Measurements from ENCODE around the gene PELI2. TPM values are rescaled to one million over a fixed set of nuclear protein-coding genes. Genes with fewer than 3 reads are reported as not detected.

Gene PELI2
- total RNA-seq, 1 experiment from 2014 or later, result 2.0 TPM

DNA sequence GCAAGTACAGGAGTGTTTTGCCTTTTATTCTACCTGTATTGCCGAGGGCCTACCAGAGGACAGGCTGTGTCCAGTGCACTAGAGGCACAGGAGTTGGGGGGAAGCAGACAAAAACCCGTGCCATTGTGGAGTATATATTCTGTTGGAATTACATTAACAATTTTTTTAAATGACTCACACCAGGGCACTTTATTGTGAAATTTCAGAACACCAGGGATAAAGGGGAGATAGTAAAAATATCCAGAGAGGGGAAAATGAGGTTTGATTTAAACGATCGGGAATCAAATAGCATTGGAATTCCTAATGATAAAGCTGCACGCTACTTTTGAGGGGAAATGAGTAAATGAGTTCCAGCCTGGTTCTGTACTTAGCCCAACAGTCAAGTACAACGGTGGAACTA lies 123.2 kb downstream of the PELI2 start:
- POLR2A ChIA-PET, result no interaction called here
- Histone ChIP-seq H2AFZ (ENCODE audit: low read depth, low read length, poor library complexity, severe bottlenecking) (no peak overlapping the region), H3K4me2 (ENCODE audit: low read length) (no peak overlapping the region), H3K36me3 (ENCODE audit: control insufficient read depth in 1 of 2, insufficient read depth in 2 of 2, low read length in 2 of 2) (no peaks in the 10 kb centered on the region), H3K4me3 (replicated peaks in 1 of 2; ENCODE audit: low read depth in 1 of 2, low read length in 2 of 2) (no peak overlapping the region), H3K27me3 (ENCODE audit: insufficient read depth, low read length) (peaks cover 36% of the 10 kb centered on the region), H3K4me1 (ENCODE audit: control insufficient read depth in 1 of 2, insufficient read depth in 2 of 2, low read length in 2 of 2) (no peaks in the 10 kb centered on the region), H3K9ac (ENCODE audit: low read length) (no peak overlapping the region), H3K9me2 (ENCODE audit: insufficient read depth) (no peaks in the 10 kb centered on the region), H3K27ac (ENCODE audit: low read depth, low read length) (no peak overlapping the region), H4K20me1 (ENCODE audit: insufficient read depth) (no peaks in the 10 kb centered on the region), H3K79me2 (ENCODE audit: insufficient read depth, low read length) (no peaks in the 10 kb centered on the region), H3K9me3 (ENCODE audit: control insufficient read depth in 1 of 2, insufficient read depth in 1 of 2, low read depth in 1 of 2, low read length in 2 of 2) (no peaks in the 10 kb centered on the region)
- DNase-seq (ENCODE audit: low read depth, low spot score) (no peak), ATAC-seq (no peak)
- RAD21 ChIA-PET (ENCODE audit: low non-redundant PET in 1 of 2, low total read pairs in 2 of 2, uncharacterized antibody in 2 of 2, unreplicated experiment in 2 of 2), result no interaction called here
- BruUV-seq (replicated peaks), result no TSS peak
- TF ChIP-seq REST (IDR thresholded peaks at IDR 0.05; ENCODE audit: low read depth) (no peak), ATF3 (IDR thresholded peaks at IDR 0.05) (no peak), ZFX (IDR thresholded peaks at IDR 0.05) (no peak), EZH2phosphoT487 (IDR thresholded peaks at IDR 0.05; ENCODE audit: borderline replicate concordance) (no peak), SRF (IDR thresholded peaks at IDR 0.05; ENCODE audit: low read depth) (no peak), SP1 (IDR thresholded peaks at IDR 0.05; ENCODE audit: low read depth) (no peak), YY1 (IDR thresholded peaks at IDR 0.05; ENCODE audit: extremely low read depth, insufficient replicate concordance, low read depth, low read length) (no peak), ZNF274 (IDR thresholded peaks at IDR 0.05; ENCODE audit: low read depth, low read length) (no peak), EZH2 (IDR thresholded peaks at IDR 0.05) (no peak), POLR2AphosphoS5 (IDR thresholded peaks at IDR 0.05; ENCODE audit: low read depth, low read length) (no peak), CBX3 (IDR thresholded peaks at IDR 0.05; ENCODE audit: low read depth) (no peak), JUND (IDR thresholded peaks at IDR 0.05) (no peak), SIN3A (IDR thresholded peaks at IDR 0.05; ENCODE audit: low read depth) (no peak), RAD21 (IDR thresholded peaks at IDR 0.05; ENCODE audit: low read depth) (no peak), CEBPB (IDR thresholded peaks at IDR 0.05; ENCODE audit: low read depth) (no peak)
- TF ChIP-seq, protein P1, sequence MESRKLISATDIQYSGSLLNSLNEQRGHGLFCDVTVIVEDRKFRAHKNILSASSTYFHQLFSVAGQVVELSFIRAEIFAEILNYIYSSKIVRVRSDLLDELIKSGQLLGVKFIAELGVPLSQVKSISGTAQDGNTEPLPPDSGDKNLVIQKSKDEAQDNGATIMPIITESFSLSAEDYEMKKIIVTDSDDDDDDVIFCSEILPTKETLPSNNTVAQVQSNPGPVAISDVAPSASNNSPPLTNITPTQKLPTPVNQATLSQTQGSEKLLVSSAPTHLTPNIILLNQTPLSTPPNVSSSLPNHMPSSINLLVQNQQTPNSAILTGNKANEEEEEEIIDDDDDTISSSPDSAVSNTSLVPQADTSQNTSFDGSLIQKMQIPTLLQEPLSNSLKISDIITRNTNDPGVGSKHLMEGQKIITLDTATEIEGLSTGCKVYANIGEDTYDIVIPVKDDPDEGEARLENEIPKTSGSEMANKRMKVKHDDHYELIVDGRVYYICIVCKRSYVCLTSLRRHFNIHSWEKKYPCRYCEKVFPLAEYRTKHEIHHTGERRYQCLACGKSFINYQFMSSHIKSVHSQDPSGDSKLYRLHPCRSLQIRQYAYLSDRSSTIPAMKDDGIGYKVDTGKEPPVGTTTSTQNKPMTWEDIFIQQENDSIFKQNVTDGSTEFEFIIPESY (IDR thresholded peaks at IDR 0.05; ENCODE audit: extremely low read depth, insufficient replicate concordance, low read length), result no peak
- intact Hi-C loops (cut with micrococcal nuclease), result no loop called here
- CTCF ChIA-PET, result no interaction called here
